ENCODE data around the gene LAMP2. TPM values are rescaled to one million over a fixed set of nuclear protein-coding genes. Genes with fewer than 3 reads are reported as not detected.

The LAMP2 gene
- total RNA-seq, 1 donor from 2014 or later: 45.5 TPM

DNA sequence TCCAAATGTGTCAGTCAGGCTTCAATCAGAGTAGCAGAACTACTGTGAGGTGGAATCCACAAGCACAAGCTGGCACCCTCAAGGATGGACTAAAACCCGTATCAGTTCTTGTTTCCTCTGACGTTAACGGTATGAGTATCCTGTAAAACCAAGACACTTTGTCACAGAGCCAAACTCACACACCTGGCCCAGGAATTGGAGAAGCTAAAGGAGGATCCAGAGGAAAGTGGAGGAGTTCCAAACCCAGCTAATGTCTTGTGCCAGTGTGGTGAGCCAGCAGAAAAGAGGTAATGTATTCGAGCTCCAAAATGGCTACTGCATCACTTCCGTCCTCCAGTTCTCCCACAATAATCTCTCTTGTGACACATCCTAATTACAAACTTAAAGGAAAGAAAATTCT, 62.5 kb downstream of the LAMP2 start:
- no peaks in the 10 kb centered on the region for H3K27me3 Mint-ChIP-seq (ENCODE audit: low read depth)
- peaks cover 22% of the 10 kb centered on the region for H3K9me3 Mint-ChIP-seq
- DNase-seq (ENCODE audit: low read depth, low spot score): no peak
- H3K4me1 Mint-ChIP-seq: no peaks in the 10 kb centered on the region
- TF ChIP-seq, protein P1, sequence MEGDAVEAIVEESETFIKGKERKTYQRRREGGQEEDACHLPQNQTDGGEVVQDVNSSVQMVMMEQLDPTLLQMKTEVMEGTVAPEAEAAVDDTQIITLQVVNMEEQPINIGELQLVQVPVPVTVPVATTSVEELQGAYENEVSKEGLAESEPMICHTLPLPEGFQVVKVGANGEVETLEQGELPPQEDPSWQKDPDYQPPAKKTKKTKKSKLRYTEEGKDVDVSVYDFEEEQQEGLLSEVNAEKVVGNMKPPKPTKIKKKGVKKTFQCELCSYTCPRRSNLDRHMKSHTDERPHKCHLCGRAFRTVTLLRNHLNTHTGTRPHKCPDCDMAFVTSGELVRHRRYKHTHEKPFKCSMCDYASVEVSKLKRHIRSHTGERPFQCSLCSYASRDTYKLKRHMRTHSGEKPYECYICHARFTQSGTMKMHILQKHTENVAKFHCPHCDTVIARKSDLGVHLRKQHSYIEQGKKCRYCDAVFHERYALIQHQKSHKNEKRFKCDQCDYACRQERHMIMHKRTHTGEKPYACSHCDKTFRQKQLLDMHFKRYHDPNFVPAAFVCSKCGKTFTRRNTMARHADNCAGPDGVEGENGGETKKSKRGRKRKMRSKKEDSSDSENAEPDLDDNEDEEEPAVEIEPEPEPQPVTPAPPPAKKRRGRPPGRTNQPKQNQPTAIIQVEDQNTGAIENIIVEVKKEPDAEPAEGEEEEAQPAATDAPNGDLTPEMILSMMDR (conservative IDR thresholded peaks at IDR 0.05): no peak
- no peak overlapping the region for H3K4me3 Mint-ChIP-seq
- peaks cover 7% of the 10 kb centered on the region for H3K36me3 Mint-ChIP-seq (ENCODE audit: low read depth)
- no peak overlapping the region for H3K27ac Mint-ChIP-seq (ENCODE audit: unreplicated experiment)

- no peaks in the 10 kb centered on the region for H3K36me3 Mint-ChIP-seq (ENCODE audit: low read depth)
- no peaks in the 10 kb centered on the region for H3K4me1 Mint-ChIP-seq
- H3K9me3 Mint-ChIP-seq: peaks cover 9% of the 10 kb centered on the region
- no peak for DNase-seq (ENCODE audit: low read depth, low spot score)
- no peak overlapping the region for H3K27ac Mint-ChIP-seq (ENCODE audit: unreplicated experiment)
- H3K4me3 Mint-ChIP-seq: no peak overlapping the region
- TF ChIP-seq, protein P1 (conservative IDR thresholded peaks at IDR 0.05): no peak
- no peaks in the 10 kb centered on the region for H3K27me3 Mint-ChIP-seq (ENCODE audit: low read depth)
These were observed 66.7 kb downstream of the LAMP2 start for GRCh38 chrX:120402369-120402768.

DNA sequence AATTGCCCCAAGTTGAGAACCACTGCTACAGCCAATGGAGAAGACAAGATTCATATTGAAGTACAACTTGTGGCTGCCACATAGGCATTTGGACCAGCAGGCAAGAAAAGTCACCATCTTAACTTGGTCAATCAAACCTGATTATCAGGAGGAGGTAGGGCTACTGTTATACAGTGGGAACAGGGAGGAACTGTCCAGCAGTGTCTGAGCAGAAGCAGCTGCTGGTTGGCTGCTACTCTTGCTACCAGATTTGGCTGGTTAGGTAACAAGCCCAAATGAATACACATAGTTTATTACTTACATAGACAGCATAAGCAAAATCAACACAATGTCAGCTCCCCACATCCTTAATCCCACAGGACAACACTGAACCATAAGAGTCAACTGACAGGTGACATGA, 67.8 kb downstream of the LAMP2 start:
- TF ChIP-seq, protein P1 (conservative IDR thresholded peaks at IDR 0.05): no peak
- peaks cover 8% of the 10 kb centered on the region for H3K9me3 Mint-ChIP-seq
- H3K36me3 Mint-ChIP-seq (ENCODE audit: low read depth): no peaks in the 10 kb centered on the region
- H3K4me1 Mint-ChIP-seq: no peaks in the 10 kb centered on the region
- no peak overlapping the region for H3K27ac Mint-ChIP-seq (ENCODE audit: unreplicated experiment)
- H3K27me3 Mint-ChIP-seq (ENCODE audit: low read depth): no peaks in the 10 kb centered on the region
- DNase-seq (ENCODE audit: low read depth, low spot score): no peak
- no peak overlapping the region for H3K4me3 Mint-ChIP-seq

GRCh38 chrX:120380699-120381098, 88.4 kb downstream of the LAMP2 start:
- H3K36me3 Mint-ChIP-seq (ENCODE audit: low read depth): no peaks in the 10 kb centered on the region
- no peak for DNase-seq (ENCODE audit: low read depth, low spot score)
- no peak overlapping the region for H3K4me3 Mint-ChIP-seq
- TF ChIP-seq, protein P1 (conservative IDR thresholded peaks at IDR 0.05): peak; percentile 28
- H3K27ac Mint-ChIP-seq (ENCODE audit: unreplicated experiment): no peak overlapping the region
- no peaks in the 10 kb centered on the region for H3K4me1 Mint-ChIP-seq
- H3K27me3 Mint-ChIP-seq (ENCODE audit: low read depth): peaks cover 18% of the 10 kb centered on the region
- H3K9me3 Mint-ChIP-seq: peaks cover 9% of the 10 kb centered on the region

DNA sequence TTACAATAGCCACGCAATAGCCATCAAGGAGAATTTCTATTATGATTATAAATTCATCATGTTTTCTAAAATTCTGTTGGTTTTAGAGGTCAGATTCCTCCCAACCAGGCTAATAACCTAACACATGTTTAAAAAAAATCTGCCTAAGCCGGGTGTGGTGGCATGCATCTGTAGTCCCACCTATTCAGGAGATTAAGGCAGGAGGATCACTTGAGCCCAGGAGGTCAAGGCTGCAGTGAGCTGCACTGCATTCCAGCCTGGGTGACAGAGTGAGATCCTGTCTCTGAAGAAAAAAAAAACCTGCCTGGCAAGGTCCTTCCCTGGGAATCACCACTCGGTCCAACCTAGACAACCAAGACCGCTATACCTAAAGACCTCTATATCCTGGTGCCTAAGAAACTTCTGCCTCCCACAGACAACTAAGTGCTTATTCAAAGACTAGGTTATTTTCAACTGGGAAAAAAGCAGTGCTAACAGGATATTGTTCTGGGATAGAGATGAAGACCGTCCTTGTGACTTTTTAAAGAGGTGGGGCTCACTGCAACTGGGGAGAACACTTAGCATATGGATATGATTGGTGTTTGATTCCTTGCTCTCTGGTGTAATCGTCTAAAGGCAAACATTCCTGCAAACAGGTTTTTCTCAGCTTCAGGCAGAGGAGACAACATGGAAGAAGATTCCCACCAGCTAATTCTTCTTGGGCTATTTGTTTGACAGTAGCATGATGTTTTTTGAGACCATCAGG, 89.0 kb downstream of the LAMP2 start:
- TF ChIP-seq, protein P1 (conservative IDR thresholded peaks at IDR 0.05): no peak
- peaks cover 9% of the 10 kb centered on the region for H3K9me3 Mint-ChIP-seq
- H3K4me3 Mint-ChIP-seq: no peak overlapping the region
- DNase-seq (ENCODE audit: low read depth, low spot score): no peak
- no peaks in the 10 kb centered on the region for H3K4me1 Mint-ChIP-seq
- peaks cover 18% of the 10 kb centered on the region for H3K27me3 Mint-ChIP-seq (ENCODE audit: low read depth)
- H3K36me3 Mint-ChIP-seq (ENCODE audit: low read depth): no peaks in the 10 kb centered on the region
- H3K27ac Mint-ChIP-seq (ENCODE audit: unreplicated experiment): no peak overlapping the region
